ENCODE results near the gene ACCS.

The ACCS gene

GRCh38 chr11:44043157-44043556 lies 22.9 kb upstream of the ACCS start:
- H3K4me1 ChIP-seq (ENCODE audit: control insufficient read depth, insufficient read depth, low read length): no peaks in the 10 kb centered on the region
- H3K36me3 ChIP-seq (ENCODE audit: control insufficient read depth in 2 of 2, insufficient read depth in 1 of 2, low read length in 2 of 2): no peaks in the 10 kb centered on the region
- ChIA-PET POLR2A (no interaction called here), CTCF (interaction anchor here (1.3 to 8.0 kb wide), 3 partner anchors 9 to 154 kb away, joined by 4 to 62 read pairs (median 5); no protein-coding TSS in a partner anchor)
- H3K27ac ChIP-seq (ENCODE audit: extremely low read depth, low read depth, low read length): no peak overlapping the region
- no peak overlapping the region for H3K4me3 ChIP-seq (ENCODE audit: low read depth, low read length)
- no peaks in the 10 kb centered on the region for H3K9me3 ChIP-seq (ENCODE audit: control insufficient read depth, insufficient read depth, low read depth, low read length)
- TF ChIP-seq ZNF629 (tag by site-specific recombination; IDR thresholded peaks at IDR 0.05): no peak
- no peak for TF ChIP-seq ZNF391 (tag by site-specific recombination; IDR thresholded peaks at IDR 0.05; ENCODE audit: borderline replicate concordance, low read depth)

GRCh38 chr11:44046182-44046581 lies 19.9 kb upstream of the ACCS start:
- ChIA-PET CTCF (no interaction called here), POLR2A (no interaction called here)

More at GRCh38 chr11:44046182-44046581, 19.9 kb upstream of the ACCS start:
- no peaks in the 10 kb centered on the region for H3K9me3 ChIP-seq (ENCODE audit: control insufficient read depth, insufficient read depth, low read depth, low read length)
- no peak overlapping the region for H3K4me3 ChIP-seq (ENCODE audit: low read depth, low read length)
- no peak overlapping the region for H3K27ac ChIP-seq (ENCODE audit: extremely low read depth, low read depth, low read length)
- no peaks in the 10 kb centered on the region for H3K4me1 ChIP-seq (ENCODE audit: control insufficient read depth, insufficient read depth, low read length)
- no peaks in the 10 kb centered on the region for H3K36me3 ChIP-seq (ENCODE audit: control insufficient read depth in 2 of 2, insufficient read depth in 1 of 2, low read length in 2 of 2)
- TF ChIP-seq ZNF701 (tag by site-specific recombination; IDR thresholded peaks at IDR 0.05) (no peak), ZNF654 (tag by site-specific recombination; IDR thresholded peaks at IDR 0.05; ENCODE audit: low read depth) (no peak), KLF9 (tag by site-specific recombination; IDR thresholded peaks at IDR 0.05; ENCODE audit: low read depth) (no peak), KLF17 (tag by site-specific recombination; IDR thresholded peaks at IDR 0.05) (no peak), ZBTB44 (tag by site-specific recombination; IDR thresholded peaks at IDR 0.05) (no peak), ZNF404 (tag by site-specific recombination; IDR thresholded peaks at IDR 0.05) (no peak), ZSCAN16 (tag by site-specific recombination; IDR thresholded peaks at IDR 0.05) (no peak), GLI2 (tag by site-specific recombination; IDR thresholded peaks at IDR 0.05; ENCODE audit: borderline replicate concordance, low read depth) (no peak), KLF16 (tag by site-specific recombination; IDR thresholded peaks at IDR 0.05) (no peak), ZNF280C (tag by site-specific recombination; IDR thresholded peaks at IDR 0.05) (no peak), REST (tag by site-specific recombination; IDR thresholded peaks at IDR 0.05) (no peak), KLF8 (tag by site-specific recombination; IDR thresholded peaks at IDR 0.05) (no peak)

Measured in HEK293 (cell line).